22Rv1 (cell line): ENCODE data around the gene CDKN1C.

Experiments used
- CTCF ChIP-seq: fragments of 450-650 bp; IDR thresholded peaks from 2 replicates; pipeline ENCODE4 v1.5.1; 2017; ENCODE audit warnings: mild to moderate bottlenecking
- ZFX ChIP-seq: fragments of 450-650 bp; IDR thresholded peaks from 2 replicates; pipeline ENCODE4 v1.6.1; 2017; ENCODE audit warnings: antibody characterized with exemption, borderline replicate concordance

GRCh38 chr11:2913776-2914175 is 28.2 kb upstream of the CDKN1C start:
- TF ChIP-seq CTCF: no peak
- TF ChIP-seq ZFX: no peak
